Eye (tissue), 1 donor: ENCODE results near the gene PSMD8.
"Not testable (repeated sequence)": the region's sequence is repeated elsewhere in the genome, so short reads cannot be mapped to it uniquely, and the experiment has no call there.

ENCODE experiments used
- DNase-seq: peaks from one replicate; pipeline ENCODE4 v3.0.0-alpha.2; 2015

PSMD8 gene

DNA sequence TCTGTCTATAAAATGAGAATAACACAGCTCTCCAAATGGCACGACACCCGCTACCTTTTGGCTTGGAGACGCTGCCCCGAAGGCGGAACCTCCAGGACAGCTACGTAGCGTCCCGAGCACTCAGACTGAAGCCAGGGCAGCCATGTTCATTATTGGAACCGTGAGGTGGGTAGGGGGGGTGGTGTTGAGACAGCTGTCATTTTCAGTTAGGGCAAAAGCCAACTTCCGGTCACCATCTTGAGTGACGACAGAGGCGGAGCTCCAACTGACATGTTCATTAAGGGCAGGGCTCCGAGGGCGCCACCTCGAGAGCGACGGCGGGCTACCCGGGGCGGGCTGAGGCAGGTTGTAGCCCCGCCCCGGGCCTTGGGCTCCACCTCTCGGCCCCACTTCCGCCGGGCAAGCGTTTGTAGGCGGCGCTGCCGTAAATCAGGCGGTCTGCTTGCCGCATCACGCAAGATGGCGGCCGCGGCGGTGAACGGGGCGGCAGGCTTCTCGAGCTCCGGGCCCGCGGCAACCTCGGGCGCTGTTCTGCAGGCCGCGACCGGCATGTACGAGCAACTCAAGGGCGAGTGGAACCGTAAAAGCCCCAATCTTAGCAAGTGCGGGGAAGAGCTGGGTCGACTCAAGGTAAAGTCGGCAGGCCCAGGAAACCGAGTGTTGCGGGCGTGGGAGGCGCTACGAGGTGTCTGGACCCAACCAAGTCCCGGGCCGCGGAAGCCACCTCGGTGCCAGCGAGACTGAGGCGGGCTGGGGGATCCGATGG lies at the start of gene PSMD8:
Gene PSMD8 (plus strand): TSS at position 240 of the 766 bp plus-strand sequence. CDS start 31 bp downstream, at position 271.
- peak; percentile 99 for DNase-seq

GRCh38 chr19:38326591-38326990 lies 47.8 kb upstream of the PSMD8 start:
- no peak for DNase-seq

DNA sequence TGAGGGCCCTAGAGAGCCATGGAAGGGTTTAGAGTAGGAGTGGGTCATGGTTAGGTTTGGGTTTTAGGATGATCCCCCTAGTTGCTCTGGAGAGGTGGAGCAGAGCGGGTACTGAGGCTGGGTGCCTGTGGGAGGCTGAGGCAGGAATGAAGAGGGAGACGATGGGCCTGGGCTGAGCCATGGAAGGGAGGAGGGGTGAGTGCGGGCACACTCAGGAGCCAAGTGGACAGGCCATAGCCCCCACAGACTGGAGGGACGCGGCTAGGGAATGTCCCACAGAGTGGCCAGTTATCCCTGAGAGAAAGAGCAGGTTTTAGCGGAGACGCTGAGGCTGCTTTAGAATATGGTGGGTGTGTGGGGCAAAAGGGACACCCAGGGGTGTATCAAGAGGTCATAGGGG lies 44.7 kb upstream of the PSMD8 start:
- DNase-seq, result no peak

DNA sequence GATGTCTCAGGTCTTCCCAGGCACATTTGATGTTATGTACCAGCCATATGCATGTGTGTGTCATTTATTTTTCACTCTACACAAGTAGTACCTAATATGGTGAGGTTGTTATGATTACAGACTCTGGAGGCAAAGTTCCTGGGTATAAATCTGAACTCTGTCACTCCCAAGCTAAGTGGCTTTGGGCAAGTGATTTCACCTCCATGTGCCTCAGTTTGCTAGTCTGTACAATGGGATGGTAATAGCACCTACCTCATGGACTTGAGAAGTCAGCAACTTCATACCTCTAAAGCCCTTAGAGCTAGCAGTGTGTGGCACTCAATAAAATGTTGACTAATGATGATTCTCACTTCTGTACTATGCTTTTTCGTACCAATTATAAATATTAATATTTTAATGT lies 42.6 kb upstream of the PSMD8 start:
- no peak for DNase-seq

DNA sequence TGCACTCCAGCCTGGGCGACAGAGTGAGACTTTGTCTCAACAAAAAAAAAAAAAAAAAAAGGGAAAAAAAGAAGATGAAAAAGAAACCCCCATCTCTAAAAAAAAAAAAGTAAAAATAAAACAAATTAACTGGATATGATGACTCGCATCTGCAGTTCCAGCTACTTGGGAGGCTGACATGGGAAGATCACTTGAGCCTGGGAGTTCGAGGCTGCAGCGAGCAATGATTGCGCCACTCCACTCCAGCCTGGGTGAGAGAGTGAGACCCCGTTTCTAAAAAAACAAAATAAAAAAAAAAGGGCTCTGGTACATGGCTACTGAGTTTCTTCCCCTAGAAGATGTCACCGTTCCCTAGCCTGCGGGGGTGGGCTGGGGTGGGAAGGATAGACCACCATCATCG lies 41.1 kb upstream of the PSMD8 start:
- no peak for DNase-seq

- peak; percentile 97 for DNase-seq
These were observed 38.3 kb upstream of the PSMD8 start for GRCh38 chr19:38335949-38336637.

DNA sequence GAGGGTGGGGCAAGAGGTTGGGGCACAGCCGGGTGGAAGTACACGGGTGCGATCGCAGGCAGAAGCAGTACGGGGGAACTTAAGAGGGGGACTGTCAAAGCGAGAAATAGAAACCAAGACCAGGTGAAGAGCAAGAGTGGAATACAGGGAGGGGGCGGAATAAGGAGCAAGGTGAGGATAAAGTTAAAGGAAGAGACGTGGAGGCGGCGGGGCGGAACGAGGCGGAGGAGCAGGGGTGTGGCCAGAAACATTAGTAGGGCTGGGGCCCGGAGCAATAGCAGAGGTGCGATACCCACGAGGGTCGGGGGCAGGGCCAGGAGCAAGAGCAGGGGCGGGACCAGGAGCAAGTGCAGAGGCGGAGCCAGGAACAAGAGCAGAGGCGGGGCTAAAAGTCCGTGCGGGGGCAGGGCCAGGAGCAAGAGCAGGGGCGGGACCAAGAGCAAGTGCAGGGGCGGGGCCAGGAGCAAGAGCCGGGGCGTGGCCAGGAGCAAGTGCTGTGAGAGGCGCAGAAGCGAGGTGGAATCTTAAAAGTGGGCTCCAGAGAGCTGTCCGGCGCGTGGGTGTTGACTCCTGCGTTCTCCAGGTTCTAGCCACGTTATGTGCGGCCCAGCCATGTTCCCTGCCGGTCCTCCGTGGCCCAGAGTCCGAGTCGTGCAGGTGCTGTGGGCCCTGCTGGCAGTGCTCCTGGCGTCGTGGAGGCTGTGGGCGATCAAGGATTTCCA lies 37.6 kb upstream of the PSMD8 start:
- DNase-seq, result peak; percentile 97

DNA sequence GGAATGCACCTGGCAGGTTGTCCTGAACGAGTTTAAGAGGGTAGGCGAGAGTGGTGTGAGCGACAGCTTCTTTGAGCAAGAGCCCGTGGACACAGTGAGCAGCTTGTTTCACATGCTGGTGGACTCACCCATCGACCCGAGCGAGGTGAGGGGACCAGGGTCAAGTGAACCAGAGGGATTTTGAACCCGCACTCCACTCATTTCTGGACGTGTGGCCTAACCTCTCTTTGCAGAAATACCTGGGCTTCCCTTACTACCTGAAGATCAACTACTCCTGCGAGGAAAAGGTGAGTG lies 37.1 kb upstream of the PSMD8 start:
- DNase-seq, result no peak

- not testable (repeated sequence) for DNase-seq
These were observed 35.4 kb upstream of the PSMD8 start for GRCh38 chr19:38339011-38339410.

GRCh38 chr19:38340927-38341326 lies 33.4 kb upstream of the PSMD8 start:
- DNase-seq, result no peak

DNA sequence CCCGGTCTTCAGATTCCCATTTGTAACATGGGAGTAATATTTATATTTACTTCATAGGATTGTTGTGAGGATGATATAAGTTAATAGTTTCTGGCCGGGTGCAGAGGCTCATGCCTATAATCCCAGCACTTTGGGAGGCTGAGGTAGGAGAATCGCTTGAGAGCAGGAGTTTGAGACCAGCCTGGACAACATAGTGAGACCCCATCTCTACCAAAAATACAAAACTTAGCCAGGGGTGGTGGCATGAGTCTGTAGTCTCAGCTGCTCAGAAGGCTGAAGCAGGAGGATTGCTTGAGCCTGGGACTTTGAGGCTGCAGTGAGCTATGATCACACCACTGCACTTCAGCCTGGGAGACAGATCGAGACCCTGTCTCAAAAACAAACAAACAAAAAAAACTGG lies 27.5 kb upstream of the PSMD8 start:
- DNase-seq, result no peak

DNA sequence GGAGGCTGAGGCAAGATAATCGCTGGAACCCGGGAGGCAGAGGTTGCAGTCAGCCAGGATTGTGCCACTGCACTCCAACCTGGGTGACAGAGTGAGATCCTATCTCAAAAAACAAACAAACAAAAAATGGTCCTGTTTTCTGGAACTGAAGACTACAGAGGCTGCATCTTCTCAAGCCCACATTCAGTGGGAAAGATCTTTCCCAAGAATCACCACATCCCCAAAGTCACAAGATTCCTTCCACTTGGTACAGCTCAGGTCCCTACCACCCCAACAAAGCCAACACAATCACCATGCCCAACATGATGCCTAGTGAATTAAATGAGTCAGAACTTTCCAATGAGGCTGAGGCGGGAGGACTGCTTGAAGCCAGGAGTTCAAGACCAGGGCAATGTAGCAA lies 23.5 kb upstream of the PSMD8 start:
- no peak for DNase-seq

GRCh38 chr19:38351865-38352395 lies 22.4 kb upstream of the PSMD8 start:
- DNase-seq, result no peak

GRCh38 chr19:38352611-38353010 lies 21.8 kb upstream of the PSMD8 start:
- peak; percentile 52 for DNase-seq

GRCh38 chr19:38355728-38356725 lies 18.3 kb upstream of the PSMD8 start:
- DNase-seq, result no peak

GRCh38 chr19:38358071-38358470 lies 16.3 kb upstream of the PSMD8 start:
- DNase-seq, result no peak

GRCh38 chr19:38359242-38360021 lies 14.9 kb upstream of the PSMD8 start:
- no peak for DNase-seq

GRCh38 chr19:38360351-38360750 lies 14.0 kb upstream of the PSMD8 start:
- DNase-seq, result no peak

DNA sequence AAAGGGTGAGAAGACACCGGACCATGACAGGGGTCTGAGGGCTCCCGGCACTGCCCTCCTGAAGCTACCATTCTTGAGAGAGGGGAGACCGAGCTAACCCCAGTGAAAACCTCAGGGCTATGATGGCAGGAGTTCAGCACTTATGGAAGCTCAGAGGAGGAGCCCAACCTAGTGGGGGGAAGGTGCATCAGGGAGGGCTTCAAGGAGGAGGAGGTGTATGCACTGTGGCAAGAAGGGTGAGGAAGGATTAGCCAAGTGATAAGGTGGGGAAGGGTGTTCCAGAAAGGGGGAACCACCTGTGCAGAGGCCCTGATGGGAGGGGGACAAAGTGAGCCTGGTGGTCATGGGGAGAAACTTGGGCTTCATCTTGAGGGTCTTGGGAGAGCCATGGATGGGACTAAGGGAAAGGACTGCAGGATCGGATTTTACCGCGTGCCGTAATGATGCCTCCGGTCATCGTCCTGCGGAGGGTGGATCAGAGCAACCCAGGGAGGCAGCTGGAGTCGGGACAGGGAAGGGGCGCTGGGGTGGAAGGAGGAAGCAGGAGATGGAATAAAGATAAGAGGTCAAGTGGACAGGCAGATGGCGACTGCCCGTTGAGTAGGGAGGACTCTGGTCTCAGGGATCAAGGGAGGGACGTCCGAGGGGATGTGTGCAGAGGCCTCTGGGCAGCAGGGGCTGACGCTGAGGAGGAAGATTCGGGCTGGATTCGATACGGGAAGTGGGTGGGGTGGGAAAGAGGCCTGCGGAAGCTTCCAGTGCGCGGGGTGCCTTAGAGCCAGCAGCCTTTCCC lies 13.3 kb upstream of the PSMD8 start:
- DNase-seq, result no peak

GRCh38 chr19:38361633-38362075 lies 12.7 kb upstream of the PSMD8 start:
- DNase-seq, result peak; percentile 89
